Measurements from ENCODE around the gene ULK4.
"Not testable (repeated sequence)": the region's sequence is repeated elsewhere in the genome, so short reads cannot be mapped to it uniquely, and the experiment has no call there.

ULK4 gene

GRCh38 chr3:41701191-41701698 is 260.7 kb downstream of the ULK4 start:
- DNase-seq (ENCODE audit: low read depth), result no peak
- TF ChIP-seq, protein P1, sequence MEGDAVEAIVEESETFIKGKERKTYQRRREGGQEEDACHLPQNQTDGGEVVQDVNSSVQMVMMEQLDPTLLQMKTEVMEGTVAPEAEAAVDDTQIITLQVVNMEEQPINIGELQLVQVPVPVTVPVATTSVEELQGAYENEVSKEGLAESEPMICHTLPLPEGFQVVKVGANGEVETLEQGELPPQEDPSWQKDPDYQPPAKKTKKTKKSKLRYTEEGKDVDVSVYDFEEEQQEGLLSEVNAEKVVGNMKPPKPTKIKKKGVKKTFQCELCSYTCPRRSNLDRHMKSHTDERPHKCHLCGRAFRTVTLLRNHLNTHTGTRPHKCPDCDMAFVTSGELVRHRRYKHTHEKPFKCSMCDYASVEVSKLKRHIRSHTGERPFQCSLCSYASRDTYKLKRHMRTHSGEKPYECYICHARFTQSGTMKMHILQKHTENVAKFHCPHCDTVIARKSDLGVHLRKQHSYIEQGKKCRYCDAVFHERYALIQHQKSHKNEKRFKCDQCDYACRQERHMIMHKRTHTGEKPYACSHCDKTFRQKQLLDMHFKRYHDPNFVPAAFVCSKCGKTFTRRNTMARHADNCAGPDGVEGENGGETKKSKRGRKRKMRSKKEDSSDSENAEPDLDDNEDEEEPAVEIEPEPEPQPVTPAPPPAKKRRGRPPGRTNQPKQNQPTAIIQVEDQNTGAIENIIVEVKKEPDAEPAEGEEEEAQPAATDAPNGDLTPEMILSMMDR (IDR thresholded peaks at IDR 0.05; ENCODE audit: low read depth, low read length), result no peak
- TF ChIP-seq, protein P2, sequence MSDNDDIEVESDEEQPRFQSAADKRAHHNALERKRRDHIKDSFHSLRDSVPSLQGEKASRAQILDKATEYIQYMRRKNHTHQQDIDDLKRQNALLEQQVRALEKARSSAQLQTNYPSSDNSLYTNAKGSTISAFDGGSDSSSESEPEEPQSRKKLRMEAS (IDR thresholded peaks at IDR 0.05; ENCODE audit: low read depth, low read length), result no peak
- TF ChIP-seq POLR2A (IDR thresholded peaks at IDR 0.05; ENCODE audit: extremely low read depth, insufficient read length), result no peak
- TF ChIP-seq MYC (IDR thresholded peaks at IDR 0.05; ENCODE audit: low read depth, low read length), result no peak
- H3K4me3 ChIP-seq (ENCODE audit: low read depth, low read length), result no peak overlapping the region

DNA sequence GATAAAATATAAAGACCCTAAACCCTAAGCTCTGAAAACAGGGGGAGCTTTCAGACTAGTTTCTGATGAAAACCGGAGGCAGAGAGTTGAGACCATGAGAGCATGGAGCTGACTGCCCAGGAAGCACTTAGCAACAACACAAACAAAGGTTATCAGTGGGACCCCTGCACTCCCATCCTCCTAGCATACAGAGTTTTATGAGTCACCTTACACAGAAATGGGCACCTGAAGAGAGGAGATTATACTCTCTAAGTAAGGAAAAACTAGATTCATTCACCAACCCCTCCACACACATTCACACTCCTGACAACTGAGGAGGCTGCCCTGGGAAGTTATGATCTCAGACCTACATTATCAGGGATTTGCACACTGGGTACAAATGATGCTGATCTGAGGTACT is 261.7 kb downstream of the ULK4 start:
- TF ChIP-seq, protein P2 (IDR thresholded peaks at IDR 0.05; ENCODE audit: low read depth, low read length), result no peak
- no peak for TF ChIP-seq MYC (IDR thresholded peaks at IDR 0.05; ENCODE audit: low read depth, low read length)
- TF ChIP-seq, protein P1 (IDR thresholded peaks at IDR 0.05; ENCODE audit: low read depth, low read length), result no peak
- TF ChIP-seq POLR2A (IDR thresholded peaks at IDR 0.05; ENCODE audit: extremely low read depth, insufficient read length), result no peak
- DNase-seq (ENCODE audit: low read depth), result no peak
- no peak overlapping the region for H3K4me3 ChIP-seq (ENCODE audit: low read depth, low read length)

DNA sequence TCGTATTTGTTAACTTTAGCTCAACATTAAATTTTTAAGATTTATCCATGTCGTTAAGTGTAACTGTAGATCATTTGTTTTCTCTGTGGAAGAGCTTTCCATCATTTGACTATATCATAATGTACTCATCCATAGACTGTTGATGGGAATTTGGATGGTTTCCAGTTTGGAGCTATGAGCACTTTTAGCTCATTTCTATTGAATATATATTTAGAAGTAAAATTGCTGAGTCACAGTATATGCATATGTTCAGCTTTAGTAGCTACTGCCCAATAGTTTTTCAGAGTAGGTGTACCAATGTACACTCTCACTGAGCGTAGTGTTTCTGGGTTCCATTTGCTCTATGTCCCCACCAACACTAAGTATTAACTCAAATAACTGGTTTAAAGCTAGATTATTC is 263.0 kb downstream of the ULK4 start:
- TF ChIP-seq POLR2A (IDR thresholded peaks at IDR 0.05; ENCODE audit: extremely low read depth, insufficient read length) (no peak), MYC (IDR thresholded peaks at IDR 0.05; ENCODE audit: low read depth, low read length) (no peak)
- TF ChIP-seq, protein P2 (IDR thresholded peaks at IDR 0.05; ENCODE audit: low read depth, low read length), result no peak
- TF ChIP-seq, protein P1 (IDR thresholded peaks at IDR 0.05; ENCODE audit: low read depth, low read length), result no peak
- no peak for DNase-seq (ENCODE audit: low read depth)
- no peak overlapping the region for H3K4me3 ChIP-seq (ENCODE audit: low read depth, low read length)

DNA sequence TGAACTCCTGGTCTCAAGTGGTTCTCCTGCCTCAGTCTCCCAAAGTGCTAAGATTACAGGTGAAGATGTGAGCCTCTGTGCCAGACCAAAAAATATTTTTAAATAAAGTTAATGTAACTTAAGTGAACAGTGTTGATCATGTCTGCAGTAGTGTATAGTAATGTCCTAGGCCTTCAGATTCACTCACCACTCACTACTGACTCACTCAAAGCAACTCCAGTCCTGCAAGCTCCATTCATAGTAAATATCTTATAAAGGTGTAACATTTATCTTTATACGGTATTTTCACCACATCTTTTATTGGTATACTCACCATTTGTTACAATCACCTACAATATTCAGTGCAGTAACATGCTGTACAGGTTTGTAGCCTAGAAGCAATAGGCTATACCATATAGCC is 264.2 kb downstream of the ULK4 start:
- no peak for DNase-seq (ENCODE audit: low read depth)
- TF ChIP-seq MYC (IDR thresholded peaks at IDR 0.05; ENCODE audit: low read depth, low read length), result no peak
- TF ChIP-seq, protein P2 (IDR thresholded peaks at IDR 0.05; ENCODE audit: low read depth, low read length), result no peak
- TF ChIP-seq, protein P1 (IDR thresholded peaks at IDR 0.05; ENCODE audit: low read depth, low read length), result no peak
- TF ChIP-seq POLR2A (IDR thresholded peaks at IDR 0.05; ENCODE audit: extremely low read depth, insufficient read length), result no peak
- no peak overlapping the region for H3K4me3 ChIP-seq (ENCODE audit: low read depth, low read length)

- TF ChIP-seq, protein P1 (IDR thresholded peaks at IDR 0.05; ENCODE audit: low read depth, low read length), result peak; percentile 2
- peak; percentile 4 for DNase-seq (ENCODE audit: low read depth)
- not testable (repeated sequence) for H3K4me3 ChIP-seq (ENCODE audit: low read depth, low read length)
Measured at GRCh38 chr3:41695806-41696205, 266.1 kb downstream of the ULK4 start.

DNA sequence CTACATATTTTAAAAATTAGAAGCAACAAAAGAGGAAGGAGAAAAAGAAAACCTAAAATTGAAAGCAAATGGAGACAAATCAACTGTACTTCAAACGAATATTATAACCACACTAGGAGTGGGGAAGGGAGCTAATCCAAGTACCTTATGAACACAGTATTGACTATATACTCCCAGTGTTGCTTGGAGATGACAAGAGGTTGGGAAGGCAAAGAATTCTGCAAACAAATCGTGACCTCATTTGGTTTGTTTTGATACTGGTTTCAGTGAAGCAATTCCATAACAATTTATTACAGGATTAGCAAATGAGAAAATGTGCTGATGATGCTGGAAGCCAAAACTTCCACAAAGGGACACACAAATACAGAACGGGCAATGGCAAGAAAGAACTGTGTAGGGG is 268.1 kb downstream of the ULK4 start:
- no peak overlapping the region for H3K4me3 ChIP-seq (ENCODE audit: low read depth, low read length)
- TF ChIP-seq, protein P2 (IDR thresholded peaks at IDR 0.05; ENCODE audit: low read depth, low read length), result no peak
- no peak for DNase-seq (ENCODE audit: low read depth)

Data from NB4 (cell line).